AG09319 (cell line): ENCODE data around the gene CNTRL.

Experiments used
- DNase-seq: peaks from one replicate; pipeline ENCODE4 v3.0.0-alpha.2; 2010; ENCODE audit warnings: low read depth; ENCODE audit errors: extremely low read depth
- CTCF ChIP-seq: IDR thresholded peaks from 2 replicates; pipeline ENCODE4 v1.5.1; 2011; ENCODE audit warnings: low read depth, mild to moderate bottlenecking, inconsistent platforms, low read length, moderate library complexity

Gene CNTRL

DNA sequence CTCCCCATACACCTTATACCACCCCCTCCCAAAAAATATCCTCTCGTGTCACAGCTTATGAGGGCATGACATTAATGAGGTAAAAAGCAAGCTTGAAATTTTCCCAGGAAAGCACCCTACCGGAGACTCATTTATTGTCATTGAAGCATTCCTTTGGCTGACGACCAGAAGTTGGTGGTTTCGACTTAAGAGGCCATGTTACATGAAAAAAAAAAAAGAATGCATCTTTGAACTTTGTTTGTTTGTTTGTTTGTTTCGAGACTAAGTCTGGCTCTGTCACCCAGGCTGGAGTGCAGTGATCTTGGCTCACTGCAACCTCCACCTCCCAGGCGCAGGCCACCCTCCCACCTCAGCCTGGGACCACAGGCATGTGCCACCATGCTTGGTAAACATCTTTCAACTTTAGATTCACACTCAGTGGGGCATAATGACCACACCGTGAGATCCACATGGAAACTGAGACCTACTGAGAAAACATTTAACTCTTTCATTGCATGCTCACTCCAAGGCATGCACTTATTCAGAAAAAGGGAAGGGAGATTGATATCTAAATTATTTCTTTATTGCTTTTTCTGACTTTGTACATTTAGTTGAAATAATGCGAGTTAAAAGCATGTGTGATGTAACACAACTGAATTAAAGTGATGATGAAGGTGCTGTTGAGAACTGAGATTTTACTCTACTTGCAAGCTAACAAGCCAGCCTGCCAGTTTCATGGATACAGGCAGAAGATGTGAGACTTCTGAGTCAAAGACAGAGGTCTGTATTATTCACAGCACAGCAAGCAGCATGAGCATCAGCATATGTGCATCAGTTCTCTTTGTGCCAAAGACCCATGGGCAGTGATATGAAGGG is 132.0 kb downstream of the CNTRL start:
- no peak for DNase-seq

GRCh38 chr9:121207371-121207940 is 132.7 kb downstream of the CNTRL start:
- no peak for TF ChIP-seq CTCF
- no peak for DNase-seq

More for the DNA sequence above, 132.0 kb downstream of the CNTRL start:
- TF ChIP-seq CTCF: no peak

GRCh38 chr9:121210536-121210935 is 135.8 kb downstream of the CNTRL start:
- no peak for DNase-seq
- TF ChIP-seq CTCF: no peak

- TF ChIP-seq CTCF: peak; percentile 95
- DNase-seq: peak; percentile 79
Measured at GRCh38 chr9:121213136-121213806, 138.5 kb downstream of the CNTRL start.

GRCh38 chr9:121214005-121214404 is 139.2 kb downstream of the CNTRL start:
- no peak for TF ChIP-seq CTCF

DNA sequence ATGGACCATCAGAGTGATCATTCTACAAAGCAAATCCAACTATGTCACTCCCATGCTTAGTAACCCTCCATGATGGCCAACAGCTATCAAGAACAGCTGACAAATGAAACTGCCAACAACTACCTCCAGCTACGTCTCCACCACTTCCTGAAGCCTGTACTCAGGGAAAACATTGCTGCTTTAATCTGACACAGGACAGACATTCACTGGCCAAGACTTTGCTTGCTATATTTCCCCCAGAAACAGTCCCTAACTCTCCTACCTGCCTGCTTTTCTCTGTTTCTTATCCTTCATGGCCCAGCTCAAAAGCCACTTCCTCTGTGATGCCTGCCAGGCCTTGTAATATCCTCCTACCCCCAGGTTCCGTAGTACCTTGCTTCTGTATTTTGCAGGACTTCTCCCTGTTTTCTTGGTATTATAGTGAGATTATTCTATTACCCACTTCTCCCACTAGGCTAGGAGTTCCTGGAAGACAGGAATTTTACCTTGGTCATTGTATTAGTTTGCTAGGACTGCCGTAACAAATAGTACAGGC is 141.6 kb downstream of the CNTRL start:
- TF ChIP-seq CTCF: no peak
- no peak for DNase-seq

More at GRCh38 chr9:121214005-121214404, 139.2 kb downstream of the CNTRL start:
- no peak for DNase-seq
